Measurements from ENCODE around the gene DHX36.

DNA sequence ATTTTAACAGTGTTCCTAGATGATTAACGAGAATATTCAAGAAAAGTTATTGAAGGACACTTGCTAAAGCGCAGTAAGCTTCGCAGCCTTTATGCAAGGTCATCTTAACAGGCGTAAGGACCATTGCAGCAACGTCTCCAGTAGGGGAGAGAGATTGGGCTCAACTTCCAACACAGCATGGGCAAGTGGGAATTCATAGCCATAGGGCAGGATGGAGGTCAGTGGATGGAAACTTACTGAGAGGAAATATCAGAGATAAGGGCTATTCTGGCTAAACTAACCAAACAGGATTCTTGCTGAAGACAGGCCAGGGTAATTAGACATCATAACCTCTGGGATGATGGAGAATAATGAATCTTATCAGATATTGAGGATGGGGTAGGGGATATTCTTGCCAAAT lies 82.8 kb downstream of the DHX36 start:
- TF ChIP-seq, protein P1, sequence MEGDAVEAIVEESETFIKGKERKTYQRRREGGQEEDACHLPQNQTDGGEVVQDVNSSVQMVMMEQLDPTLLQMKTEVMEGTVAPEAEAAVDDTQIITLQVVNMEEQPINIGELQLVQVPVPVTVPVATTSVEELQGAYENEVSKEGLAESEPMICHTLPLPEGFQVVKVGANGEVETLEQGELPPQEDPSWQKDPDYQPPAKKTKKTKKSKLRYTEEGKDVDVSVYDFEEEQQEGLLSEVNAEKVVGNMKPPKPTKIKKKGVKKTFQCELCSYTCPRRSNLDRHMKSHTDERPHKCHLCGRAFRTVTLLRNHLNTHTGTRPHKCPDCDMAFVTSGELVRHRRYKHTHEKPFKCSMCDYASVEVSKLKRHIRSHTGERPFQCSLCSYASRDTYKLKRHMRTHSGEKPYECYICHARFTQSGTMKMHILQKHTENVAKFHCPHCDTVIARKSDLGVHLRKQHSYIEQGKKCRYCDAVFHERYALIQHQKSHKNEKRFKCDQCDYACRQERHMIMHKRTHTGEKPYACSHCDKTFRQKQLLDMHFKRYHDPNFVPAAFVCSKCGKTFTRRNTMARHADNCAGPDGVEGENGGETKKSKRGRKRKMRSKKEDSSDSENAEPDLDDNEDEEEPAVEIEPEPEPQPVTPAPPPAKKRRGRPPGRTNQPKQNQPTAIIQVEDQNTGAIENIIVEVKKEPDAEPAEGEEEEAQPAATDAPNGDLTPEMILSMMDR (conservative IDR thresholded peaks at IDR 0.05; ENCODE audit: low read length) = no peak
- no peak for TF ChIP-seq EZH2phosphoT487 (IDR thresholded peaks at IDR 0.05; ENCODE audit: borderline replicate concordance)
